Ureter (tissue), 1 donor: ENCODE results near the gene RASGRP3. TPM values are rescaled to one million over a fixed set of nuclear protein-coding genes. Genes with fewer than 3 reads are reported as not detected.

ENCODE experiments used
- DNase-seq: peaks from one replicate; pipeline ENCODE4 v3.0.0-alpha.2; 2020; ENCODE audit warnings: low spot score
- total RNA-seq: library from RNA; stranded (reverse); gene quantifications from one replicate; pipeline ENCODE4 v1.2.4, GENCODE V29; 2023
- donor health status: DM: yes; HTN: yes; CAD: no.

RASGRP3 gene
- total RNA-seq, 1 donor from 2014 or later: 9.9 TPM

DNA sequence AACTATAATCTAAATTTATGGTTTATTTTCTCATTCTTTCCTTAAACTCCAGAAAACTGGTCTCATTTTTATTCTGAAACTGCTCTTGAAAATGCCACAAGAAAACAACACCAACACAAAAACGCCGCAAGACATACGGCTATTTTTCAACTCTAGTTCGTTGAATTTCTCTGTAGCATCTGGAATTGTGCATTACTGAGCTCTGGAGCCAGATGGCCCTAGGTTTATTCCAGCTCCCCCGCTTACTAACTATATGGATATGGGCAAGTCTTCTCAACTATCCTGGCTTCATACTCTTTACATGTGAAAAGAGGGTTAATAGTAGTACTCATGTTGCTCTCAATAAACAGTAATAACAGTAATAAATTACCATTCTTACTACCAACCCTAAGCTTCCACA is 102.8 kb downstream of the RASGRP3 start:
- DNase-seq: no peak

DNA sequence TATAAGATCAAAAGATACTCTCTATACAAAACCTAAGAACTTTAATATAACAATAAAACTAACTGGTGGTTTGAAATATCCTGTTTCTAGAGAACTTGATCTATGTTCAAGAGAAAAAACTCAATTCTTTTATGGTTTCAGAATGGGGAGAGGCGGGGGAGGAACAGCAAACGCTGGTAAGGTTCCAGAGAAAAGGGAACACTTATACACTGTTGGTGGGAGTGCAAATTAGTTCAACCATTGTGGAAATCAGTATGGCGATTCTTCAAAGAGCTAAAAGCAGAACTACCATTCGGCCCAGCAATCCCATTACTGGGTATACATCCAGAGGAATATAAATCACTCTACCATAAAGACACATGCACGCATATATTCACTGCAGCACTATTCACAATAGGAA is 105.4 kb downstream of the RASGRP3 start:
- DNase-seq: no peak

DNA sequence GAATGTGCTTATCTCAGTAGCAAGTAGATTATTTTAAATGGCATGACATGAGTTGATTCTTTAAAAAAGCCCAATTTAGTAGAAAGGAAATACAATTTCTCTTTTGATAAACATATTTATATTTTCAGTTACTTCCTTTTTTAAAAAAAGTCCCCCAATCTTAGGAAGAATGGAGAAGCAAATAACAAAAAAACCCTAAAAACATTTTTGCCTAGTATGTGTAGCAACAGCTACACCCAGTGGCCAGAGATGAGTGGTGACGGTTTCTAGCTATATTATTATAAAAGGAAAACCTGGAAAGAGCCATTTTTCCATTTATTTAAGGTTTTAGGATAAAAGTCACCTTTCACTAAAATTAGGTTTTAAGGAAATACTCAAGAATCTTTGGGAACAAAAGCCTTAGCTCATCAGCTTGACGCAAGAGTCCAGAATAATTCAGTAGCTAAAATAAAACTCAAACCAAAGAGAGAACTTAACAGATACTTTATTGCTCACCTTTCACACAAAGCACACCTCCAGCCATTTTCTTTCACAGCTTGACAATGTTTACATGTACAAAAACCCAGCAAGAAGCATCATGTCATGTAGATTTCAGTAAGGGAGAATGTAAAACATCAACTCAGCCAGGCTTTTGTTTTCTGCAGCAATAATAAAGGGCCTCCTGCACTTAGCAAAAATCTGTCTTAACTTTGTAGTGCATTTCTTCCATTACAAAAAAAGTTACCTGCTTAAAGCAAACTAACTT is 106.9 kb downstream of the RASGRP3 start:
- DNase-seq: no peak

DNA sequence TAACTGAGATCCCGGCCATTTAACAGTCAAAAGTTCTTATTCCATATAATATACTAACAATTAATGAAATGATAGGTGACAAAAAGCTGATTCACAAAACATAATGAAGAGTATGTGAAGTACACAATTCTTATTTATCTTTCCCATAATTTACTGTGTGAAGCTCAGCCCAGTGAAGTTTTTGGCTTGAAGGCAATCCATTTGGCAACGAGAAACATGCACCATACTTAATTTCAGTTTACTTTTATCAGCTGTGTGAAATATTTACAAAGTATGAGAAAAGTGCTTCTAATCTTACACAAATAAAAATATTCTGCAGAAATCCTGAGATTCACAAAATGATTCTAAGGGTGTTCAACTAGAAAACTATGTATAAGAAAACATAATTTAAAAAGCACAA is 110.3 kb downstream of the RASGRP3 start:
- DNase-seq: no peak

DNA sequence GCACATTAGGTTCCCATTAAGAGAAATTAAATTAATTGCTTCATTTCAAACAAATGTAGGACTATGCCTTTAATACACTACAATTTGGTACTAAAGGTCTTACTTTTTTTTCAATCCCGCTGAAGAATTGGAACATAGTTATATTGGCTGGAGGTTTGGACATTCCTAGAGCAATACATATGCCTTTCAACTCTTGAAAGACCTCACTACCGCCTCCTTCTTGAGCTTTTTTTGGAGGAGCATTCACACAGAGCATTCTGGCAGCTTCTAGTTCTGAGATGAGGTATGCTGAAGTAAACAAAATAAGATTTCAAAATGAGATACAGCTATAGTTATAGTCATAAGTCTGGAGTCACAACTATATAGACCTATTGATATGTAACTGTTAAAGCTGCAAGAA is 111.8 kb downstream of the RASGRP3 start:
- DNase-seq: no peak

DNA sequence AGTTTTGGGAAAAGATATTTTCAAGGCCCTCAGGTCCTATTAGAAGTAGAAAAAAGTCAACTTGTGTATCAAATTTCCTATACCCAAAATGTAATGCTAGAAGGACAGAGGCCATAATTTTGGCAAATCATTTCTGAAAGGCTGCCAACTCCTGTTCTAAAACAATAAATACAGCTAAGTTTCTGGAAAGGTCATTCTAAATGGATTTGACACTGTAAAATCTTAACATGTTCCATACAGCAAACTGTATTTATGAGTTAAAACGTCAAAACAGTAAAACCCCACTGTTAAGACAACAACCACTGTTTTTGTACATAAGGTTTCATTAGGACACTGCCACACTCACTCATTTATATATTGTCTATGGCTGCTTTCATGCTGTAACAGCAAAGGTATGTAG is 113.0 kb downstream of the RASGRP3 start:
- DNase-seq: no peak

DNA sequence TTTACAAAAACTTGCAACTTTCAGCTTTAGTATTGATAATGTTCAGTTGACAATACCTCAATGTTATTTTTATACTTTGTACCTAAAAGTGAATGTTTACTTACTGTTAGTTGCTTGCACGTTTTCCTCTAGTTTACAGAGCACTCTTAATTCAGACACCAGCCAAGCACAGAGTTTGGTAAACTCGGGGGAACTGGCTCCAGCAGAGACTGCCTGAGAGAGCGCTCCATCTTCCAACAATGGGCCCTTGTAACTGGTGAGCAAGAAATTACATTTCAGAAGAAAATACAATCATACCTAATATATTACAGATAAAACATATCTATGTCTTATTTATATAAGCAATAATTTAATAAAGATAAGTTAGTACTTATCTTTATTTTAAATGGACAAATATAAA is 118.9 kb downstream of the RASGRP3 start:
- DNase-seq: no peak

DNA sequence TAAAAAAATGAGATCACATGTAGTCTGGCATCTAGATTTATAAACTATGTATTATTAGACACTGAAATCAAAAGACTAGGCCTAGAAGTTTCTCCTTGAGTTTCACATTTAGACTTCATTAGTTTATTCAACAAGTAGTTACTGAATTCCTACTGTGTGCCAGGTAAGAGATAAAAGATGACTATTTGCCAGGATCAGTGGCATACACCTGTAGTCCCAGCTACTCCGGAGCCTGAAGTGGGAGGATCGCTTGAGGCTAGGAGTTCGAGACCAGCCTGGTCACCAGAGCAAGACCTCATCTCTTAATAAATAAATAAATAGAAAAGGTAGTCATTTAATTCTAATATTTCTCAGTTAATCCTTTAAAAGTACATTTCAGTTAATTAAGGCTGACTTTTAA is 120.6 kb downstream of the RASGRP3 start:
- no peak for DNase-seq

DNA sequence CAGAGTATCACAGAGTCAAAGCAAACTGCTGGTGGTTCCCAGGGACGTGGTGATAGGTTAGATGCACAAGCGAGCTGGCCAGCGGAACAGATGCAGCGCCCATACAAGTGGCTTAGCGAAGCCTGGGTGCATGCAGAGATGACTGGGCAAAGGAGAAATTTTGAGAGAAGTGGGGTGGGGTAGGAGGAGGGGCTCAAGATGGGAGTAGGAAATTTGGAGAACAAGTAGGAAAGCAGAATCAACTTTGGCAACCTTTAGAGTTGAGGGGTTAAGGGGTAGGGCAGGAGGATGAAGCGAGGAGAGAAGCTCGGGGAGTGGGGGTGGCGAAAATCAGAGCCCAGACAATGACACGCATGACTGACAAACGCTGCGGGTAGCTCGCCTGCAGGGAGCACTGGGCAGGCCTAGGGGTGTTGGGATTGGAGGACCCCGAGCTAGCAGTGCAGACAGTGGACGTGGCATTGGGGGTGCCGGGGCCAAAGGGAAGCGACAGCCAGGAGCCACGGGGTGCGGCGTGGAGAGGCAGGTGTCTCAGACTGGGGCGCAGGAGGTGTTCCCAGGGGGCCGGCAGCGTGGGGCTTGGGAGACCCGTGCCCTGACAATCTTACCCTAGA is 122.2 kb downstream of the RASGRP3 start:
- no peak for DNase-seq

DNA sequence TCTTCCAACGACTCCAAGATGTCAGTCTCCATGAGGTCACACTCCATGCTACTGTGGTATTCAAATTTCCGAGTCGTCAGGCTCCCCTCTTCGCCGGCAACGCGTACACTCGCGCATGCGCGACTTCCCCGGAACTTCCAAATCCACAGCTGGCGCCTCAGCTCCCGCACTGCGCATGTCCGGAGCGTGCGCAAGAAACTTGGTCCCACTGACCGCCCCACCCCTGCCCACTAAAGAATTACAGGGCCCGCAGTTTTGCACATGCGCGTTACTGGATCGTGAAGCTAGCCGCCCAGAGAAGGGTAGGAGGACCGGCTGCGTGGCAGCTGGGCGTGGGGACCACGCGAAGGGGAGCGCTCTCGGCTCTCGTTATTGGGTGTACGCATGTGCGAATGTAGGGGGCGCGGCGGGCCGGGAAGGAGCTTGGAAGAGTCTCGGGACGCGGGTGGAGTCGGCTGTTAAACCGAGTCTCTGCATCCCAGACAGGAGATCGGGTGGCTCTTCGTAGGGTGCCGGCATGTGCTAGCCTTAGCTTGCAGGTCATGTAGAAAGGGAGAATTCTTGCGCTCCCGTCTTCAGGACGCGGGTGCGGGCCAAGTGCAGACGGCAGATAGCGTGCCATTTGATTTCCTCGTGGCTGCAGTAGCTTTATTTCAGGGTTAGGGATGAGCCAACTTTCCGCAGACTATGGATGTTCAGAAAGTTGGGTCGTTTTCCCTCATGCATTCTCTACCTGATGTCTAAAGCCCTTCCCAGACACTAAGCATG is 122.9 kb downstream of the RASGRP3 start, which contains the start of gene FAM98A:
Gene FAM98A, minus strand, starts transcription at position 125 of the 768 bp plus-strand sequence. Its CDS starts 78 bp downstream, at position 47.
- peak; percentile 99 for DNase-seq

DNA sequence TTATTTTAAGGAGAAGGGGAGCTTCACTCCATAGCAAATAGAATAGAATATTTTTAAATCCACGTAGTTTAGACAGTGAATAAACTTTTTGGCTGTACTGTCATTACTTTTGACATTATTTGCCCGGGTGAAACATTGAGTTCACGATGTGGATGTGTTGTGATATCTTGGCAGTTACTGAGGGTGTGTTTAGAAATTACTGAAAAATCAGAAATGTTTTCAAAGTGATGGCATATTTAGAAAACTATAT is 123.4 kb downstream of the RASGRP3 start:
- no peak for DNase-seq

DNA sequence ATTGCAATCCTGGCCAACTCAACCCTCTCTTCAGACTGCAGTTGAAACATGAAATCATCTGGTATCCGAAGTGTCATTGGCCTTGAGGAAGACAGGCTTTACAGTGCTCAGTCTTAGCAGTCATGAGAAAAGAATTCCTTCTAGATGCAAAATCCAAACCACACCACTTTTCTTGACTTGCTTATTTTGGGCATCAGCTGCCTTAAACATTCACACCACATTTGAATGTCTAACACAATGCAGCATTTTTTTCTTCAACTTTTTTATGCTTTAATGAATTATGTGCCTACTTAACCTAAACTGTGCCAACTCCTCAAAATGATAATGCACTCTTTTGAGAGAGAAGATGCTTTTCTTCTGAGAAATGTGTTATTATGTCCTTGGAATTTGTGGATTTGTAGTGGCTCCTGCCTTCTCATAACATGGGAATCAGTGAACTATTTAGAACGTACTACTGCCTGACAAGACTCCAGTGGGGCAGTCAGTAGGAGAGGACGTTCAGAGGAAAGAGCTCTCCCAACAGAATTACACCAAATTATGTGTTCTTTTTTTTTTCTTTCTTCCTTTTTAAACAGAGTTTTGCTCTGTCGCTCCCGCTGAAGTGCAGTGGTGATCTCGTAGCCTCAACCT is 125.9 kb downstream of the RASGRP3 start:
- DNase-seq: no peak

DNA sequence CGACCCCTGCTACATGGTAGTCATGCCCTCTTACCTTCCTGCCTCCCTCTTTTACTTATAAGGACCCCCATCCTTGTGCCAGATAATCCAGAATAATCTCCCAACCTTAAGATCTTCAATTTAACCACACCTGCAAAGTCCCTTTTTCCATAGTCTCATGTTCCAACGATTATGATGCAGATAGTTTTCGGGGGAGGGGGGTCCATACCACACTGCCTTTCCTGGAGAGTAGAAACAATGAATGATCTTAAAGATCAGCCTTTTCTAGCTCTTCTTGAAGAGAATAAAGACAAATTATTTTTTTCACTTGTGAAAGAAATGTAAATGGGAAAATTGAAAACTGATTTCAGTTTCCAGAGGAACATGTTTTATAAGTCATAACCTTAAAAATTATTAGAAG is 127.0 kb downstream of the RASGRP3 start:
- DNase-seq: no peak

DNA sequence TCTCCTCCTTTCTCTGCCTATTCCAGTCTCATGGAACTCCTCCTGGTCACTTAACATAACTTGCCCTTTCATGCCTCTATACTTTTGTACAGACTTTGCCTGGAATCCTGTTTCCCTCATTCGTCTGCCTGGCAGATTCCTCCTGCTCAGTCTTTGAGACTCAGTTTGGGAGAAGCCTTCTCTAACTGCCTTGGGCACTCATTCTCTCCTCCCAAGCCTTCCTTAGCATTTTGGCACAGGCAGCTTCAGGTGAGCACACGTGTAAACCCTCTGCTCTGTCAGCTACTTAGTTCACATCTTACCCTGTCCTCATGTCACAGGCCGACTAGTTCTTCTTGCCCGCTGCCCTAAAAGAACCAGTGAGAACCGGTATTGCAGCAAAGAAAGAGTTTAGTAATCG is 128.6 kb downstream of the RASGRP3 start:
- DNase-seq: no peak

DNA sequence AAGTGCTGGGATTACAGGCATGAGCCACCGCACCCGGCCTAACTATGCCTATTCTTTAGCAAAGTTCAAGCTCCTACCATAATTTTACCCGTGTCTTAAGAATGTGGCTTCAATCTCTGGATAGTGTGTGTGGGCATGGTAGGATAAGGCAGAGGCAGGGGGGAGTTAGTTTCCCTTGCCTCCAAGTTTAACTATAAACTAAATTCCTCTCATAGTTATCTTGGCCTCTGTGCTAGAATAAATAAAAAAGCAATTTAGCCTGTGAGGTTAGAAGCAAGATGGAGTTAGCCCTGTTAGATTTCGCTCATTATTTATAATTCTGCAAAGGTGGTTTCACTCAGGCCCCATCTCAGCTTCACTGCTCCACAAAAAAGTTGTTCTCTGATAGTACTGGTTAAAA is 129.7 kb downstream of the RASGRP3 start:
- no peak for DNase-seq

DNA sequence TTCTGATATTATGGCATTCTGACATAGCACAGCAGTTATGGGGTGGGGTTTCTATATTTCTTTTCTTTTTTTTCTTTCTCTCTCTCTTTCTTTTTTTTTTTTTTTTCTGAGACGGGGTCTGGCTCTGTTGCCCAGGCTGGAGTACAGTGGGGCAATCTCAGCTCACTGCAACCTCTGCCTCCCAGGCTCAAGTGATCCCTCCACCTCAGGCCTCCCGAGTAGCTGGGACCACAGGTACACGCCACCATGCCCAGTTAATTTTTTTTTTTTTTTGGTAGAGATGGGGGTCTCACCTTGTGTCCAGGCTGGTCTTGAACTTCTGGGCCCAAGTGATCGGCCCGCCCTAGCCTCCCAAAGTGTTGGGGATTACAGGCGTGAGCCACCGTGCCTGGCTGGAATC is 130.2 kb downstream of the RASGRP3 start:
- no peak for DNase-seq

DNA sequence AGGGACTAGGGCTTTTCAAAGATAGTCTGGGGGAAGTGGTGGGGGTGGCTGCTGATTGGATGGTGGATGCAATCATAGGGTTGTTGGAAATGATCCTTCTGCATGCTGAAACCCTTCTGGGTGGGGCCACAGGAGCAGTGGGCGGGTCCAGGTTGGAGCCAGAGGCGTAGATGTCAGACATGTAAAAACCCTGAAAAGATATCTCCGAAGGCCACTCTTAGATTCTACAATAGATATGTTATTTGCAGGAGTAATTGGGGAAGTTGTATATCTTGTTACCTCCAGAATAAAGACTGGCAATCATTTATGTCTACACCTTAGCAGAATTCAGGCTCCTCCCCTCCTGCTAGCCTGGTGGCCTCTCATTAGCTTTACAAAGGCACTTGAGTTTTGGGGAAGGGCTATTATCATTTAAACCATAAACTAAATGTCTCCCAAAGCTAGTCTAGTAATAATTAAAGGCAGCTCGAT is 130.8 kb downstream of the RASGRP3 start:
- DNase-seq: no peak

DNA sequence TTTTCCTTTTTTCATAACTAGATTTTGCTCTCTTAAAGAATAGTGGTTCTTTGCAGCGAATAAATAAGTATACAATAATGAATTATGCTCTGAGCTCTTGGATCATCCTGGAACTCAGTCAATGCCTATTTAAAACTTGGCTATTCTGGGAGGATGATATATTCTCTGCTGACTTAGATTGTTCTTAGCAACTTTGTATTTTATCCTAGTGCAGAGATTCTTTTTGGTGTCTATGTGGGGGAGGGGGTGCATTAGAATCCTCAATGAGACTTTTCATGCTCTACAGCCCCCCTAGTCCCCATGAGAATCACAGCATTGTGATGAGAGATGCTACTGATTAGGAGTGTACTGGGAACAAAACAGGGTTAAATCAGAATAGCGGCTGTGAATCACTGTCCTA is 131.5 kb downstream of the RASGRP3 start:
- DNase-seq: no peak

DNA sequence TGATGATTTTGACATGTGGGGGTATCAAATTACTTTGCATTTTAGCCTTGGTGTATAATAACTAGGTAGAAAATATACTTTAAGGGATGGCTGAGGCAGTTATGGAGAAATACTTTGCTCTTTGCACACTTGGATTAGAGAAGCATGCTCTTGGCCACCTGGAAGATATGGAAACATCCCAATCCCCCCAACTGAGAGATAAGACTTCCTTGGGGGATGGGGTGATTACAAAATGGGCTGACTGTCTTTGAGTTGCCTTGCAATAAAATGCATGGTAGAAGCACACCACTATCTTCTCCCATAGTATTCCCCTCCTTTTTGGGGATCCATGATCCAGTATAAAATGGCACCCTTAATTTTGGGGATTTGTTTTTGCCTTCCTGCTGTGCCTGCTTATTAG is 137.7 kb downstream of the RASGRP3 start:
- no peak for DNase-seq
